GM12864 (cell line): ENCODE measurements around the gene CIB1.
A peak's percentile ranks its signal among the peaks of the same experiment; 100 is the strongest.

Experiments used
- DNase-seq: peaks from one replicate; pipeline ENCODE4 v3.0.0-alpha.2; 2011; ENCODE audit warnings: low read depth
- H3K4me3 ChIP-seq: 2 replicates; pipeline ENCODE4 v1.5.1; 2011; ENCODE audit warnings: mild to moderate bottlenecking, low read depth, low read length, control low read depth
- CTCF ChIP-seq: IDR thresholded peaks from 2 replicates; pipeline ENCODE4 v1.5.1; 2011; ENCODE audit warnings: low read depth, mild to moderate bottlenecking, moderate library complexity, low read length, control low read depth, inconsistent platforms; ENCODE audit errors: missing control alignments

Gene CIB1

GRCh38 chr15:90202929-90203328, 30.8 kb downstream of the CIB1 start:
- DNase-seq, result no peak
- H3K4me3 ChIP-seq, result no peak overlapping the region
- TF ChIP-seq CTCF, result no peak

GRCh38 chr15:90201944-90202375, 31.8 kb downstream of the CIB1 start:
- H3K4me3 ChIP-seq, result peak overlapping the region; percentile 73
- TF ChIP-seq CTCF, result no peak
- no peak for DNase-seq

GRCh38 chr15:90201130-90201943, 32.4 kb downstream of the CIB1 start, which contains the start of gene SEMA4B:
Gene SEMA4B (plus strand): TSS chr15:90201330. CDS start chr15:90201579, 249 bp downstream.
- peak within 1 kb of the TSS; percentile 73 for H3K4me3 ChIP-seq
- TF ChIP-seq CTCF, result no peak
- no peak for DNase-seq

GRCh38 chr15:90200534-90201129, 33.1 kb downstream of the CIB1 start:
- DNase-seq, result no peak
- peak overlapping the region; percentile 73 for H3K4me3 ChIP-seq
- TF ChIP-seq CTCF, result no peak

- no peak overlapping the region for H3K4me3 ChIP-seq
- DNase-seq, result no peak
- no peak for TF ChIP-seq CTCF
Observed at GRCh38 chr15:90194655-90195054, 39.1 kb downstream of the CIB1 start.

- TF ChIP-seq CTCF, result no peak
- DNase-seq, result no peak
- no peak overlapping the region for H3K4me3 ChIP-seq
Observed at GRCh38 chr15:90192961-90193786, 40.6 kb downstream of the CIB1 start.
